ENCODE measurements around the gene PALM. TPM values are rescaled to one million over a fixed set of nuclear protein-coding genes. Genes with fewer than 3 reads are reported as not detected.

The PALM gene
- total and polyA plus RNA-seq, 9 of the 15 experiments (the other 6 are each of a cell fraction or from before 2014, with no cell fraction given) = 0.04 to 6.6 (median 1.7) TPM

DNA sequence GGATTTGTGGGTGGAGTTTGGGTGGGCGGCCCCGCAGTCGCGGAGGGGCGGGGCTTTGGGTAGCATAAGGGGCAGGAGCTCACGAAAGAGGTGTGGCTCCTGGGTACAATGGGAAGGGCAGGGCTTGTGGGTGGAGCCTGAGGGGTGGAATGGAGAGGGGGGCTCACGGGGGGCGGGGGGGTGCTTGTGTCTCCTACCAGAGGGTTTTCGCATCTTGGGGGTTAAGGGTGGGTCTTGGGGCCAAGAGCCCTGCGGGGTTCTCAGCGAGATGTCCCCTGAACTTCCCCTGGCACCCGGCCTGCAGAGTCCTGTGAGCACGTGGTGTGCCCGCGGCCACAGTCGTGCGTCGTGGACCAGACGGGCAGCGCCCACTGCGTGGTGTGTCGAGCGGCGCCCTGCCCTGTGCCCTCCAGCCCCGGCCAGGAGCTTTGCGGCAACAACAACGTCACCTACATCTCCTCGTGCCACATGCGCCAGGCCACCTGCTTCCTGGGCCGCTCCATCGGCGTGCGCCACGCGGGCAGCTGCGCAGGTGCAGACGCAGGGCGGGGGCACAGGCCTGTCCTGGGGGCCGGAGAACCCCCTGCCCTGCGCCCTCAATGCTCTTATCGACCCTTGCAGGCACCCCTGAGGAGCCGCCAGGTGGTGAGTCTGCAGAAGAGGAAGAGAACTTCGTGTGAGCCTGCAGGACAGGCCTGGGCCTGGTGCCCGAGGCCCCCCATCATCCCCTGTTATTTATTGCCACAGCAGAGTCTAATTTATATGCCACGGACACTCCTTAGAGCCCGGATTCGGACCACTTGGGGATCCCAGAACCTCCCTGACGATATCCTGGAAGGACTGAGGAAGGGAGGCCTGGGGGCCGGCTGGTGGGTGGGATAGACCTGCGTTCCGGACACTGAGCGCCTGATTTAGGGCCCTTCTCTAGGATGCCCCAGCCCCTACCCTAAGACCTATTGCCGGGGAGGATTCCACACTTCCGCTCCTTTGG is 27.4 kb upstream of the PALM start:
- peaks cover 5 to 69% of the 10 kb centered on the region in 2 experiments; a peak in 4 of 5 replicates for H3K4me1 ChIP-seq (replicated peaks in 1 of 2; ENCODE audit: control insufficient read depth in 2 of 2, insufficient read depth in 2 of 2, low read length in 2 of 2)
- ATAC-seq (peak; percentile 86), DNase-seq (ENCODE audit: extremely low read depth in 1 of 4, low spot score in 3 of 4) (peak in 3 of 4 experiments; percentile 93 to 95 (median 93)), FAIRE-seq (peak; percentile 97)
- no TSS peak for BruUV-seq (replicated peaks)
- ChIA-PET CTCF (ENCODE audit: low intra/inter-chr PET ratio) (no interaction called here), POLR2A (interaction anchor here (0.5 to 1.3 kb wide), 7 partner anchors 11 to 96 kb away, joined by 3 to 8 read pairs (median 4); no protein-coding TSS in a partner anchor)
- H3K27ac ChIP-seq (ENCODE audit: extremely low read depth, low read depth, low read length) = peak overlapping the region; percentile 86; the same call in 2 of the 3 replicates
- H3K9me1 ChIP-seq (ENCODE audit: control insufficient read depth, insufficient read depth, low read length) = peaks cover 10% of the 10 kb centered on the region
- 70% methylated on average over 44 of the region's 54 CpGs for WGBS (ENCODE audit: insufficient coverage, low coverage, missing lambda C conversion rate)
- no peaks in the 10 kb centered on the region for H3K36me3 ChIP-seq (ENCODE audit: control insufficient read depth, insufficient read depth, low read length)
- H3K4me3 ChIP-seq = peak overlapping the region; percentile 41
- H3K27me3 ChIP-seq (ENCODE audit: control insufficient read depth in 2 of 2, insufficient read depth in 2 of 2, low read length in 2 of 2) = no peaks in the 10 kb centered on the region; a peak in 1 of 5 replicates
- no peaks in the 10 kb centered on the region for H3K9me3 ChIP-seq (replicated peaks; ENCODE audit: control insufficient read depth, insufficient read depth, low read depth, low read length)
- peak overlapping the region; percentile 80 for H3K4me2 ChIP-seq (ENCODE audit: insufficient read depth, low read length)
- H2AFZ ChIP-seq (ENCODE audit: low read depth, low read length) = peak overlapping the region; percentile 92; the same call in 1 of the 2 replicates
- H4K20me1 ChIP-seq (replicated peaks; ENCODE audit: control insufficient read depth, insufficient read depth, low read length) = no peaks in the 10 kb centered on the region
- intact Hi-C loops (cut with micrococcal nuclease) (no loop called here), in situ Hi-C loops (cut with MboI) (no loop called here)
- peaks cover 8% of the 10 kb centered on the region for H3K79me2 ChIP-seq (ENCODE audit: control insufficient read depth, insufficient read depth, low read length)
- H3K9ac ChIP-seq (ENCODE audit: insufficient read depth in 1 of 2, low read depth in 2 of 2, low read length in 2 of 2) = peak overlapping the region in 1 of 2 experiments; percentile 65; a peak in 3 of 4 replicates
- TF ChIP-seq CBFA2T2 (conservative IDR thresholded peaks at IDR 0.05) (no peak), ZNF146 (CRISPR knock-in tag; IDR thresholded peaks at IDR 0.05; ENCODE audit: unreplicated experiment) (no peak), ZNF143 (CRISPR knock-in tag; IDR thresholded peaks at IDR 0.05) (no peak), GTF2E2 (tag; IDR thresholded peaks at IDR 0.05) (no peak), MCM2 (IDR thresholded peaks at IDR 0.05; ENCODE audit: low read depth) (no peak), ZEB2 (IDR thresholded peaks at IDR 0.05) (no peak), ZNF239 (CRISPR knock-in tag; IDR thresholded peaks at IDR 0.05) (no peak), SREBF1 (IDR thresholded peaks at IDR 0.05; ENCODE audit: borderline replicate concordance, low read depth, low read length) (no peak), HMGN3 (IDR thresholded peaks at IDR 0.05; ENCODE audit: borderline replicate concordance, extremely low read depth, insufficient read length, low read depth, low read length) (peak; percentile 35), TRIM28 (IDR thresholded peaks at IDR 0.05) (no peak), CBFA2T3 (IDR thresholded peaks at IDR 0.05) (0 out of 2 replicates have a peak, but pooled peaks have one; percentile 8), MYBL2 (IDR thresholded peaks at IDR 0.05; ENCODE audit: low read depth) (no peak), MYBL2 (CRISPR knock-in tag; IDR thresholded peaks at IDR 0.05; ENCODE audit: borderline replicate concordance) (no peak), U2AF2 (optimal IDR thresholded peaks at IDR 0.05; ENCODE audit: low read depth, low read length) (no peak), MAZ (CRISPR knock-in tag; conservative IDR thresholded peaks at IDR 0.05 in 1 of 2, IDR thresholded peaks at IDR 0.05 in 1 of 2) (no peak), MBD1 (CRISPR knock-in tag; IDR thresholded peaks at IDR 0.05) (no peak), ZNF140 (CRISPR knock-in tag; IDR thresholded peaks at IDR 0.05) (no peak), ZNF76 (CRISPR knock-in tag; IDR thresholded peaks at IDR 0.05; ENCODE audit: borderline replicate concordance) (no peak), DPF2 (IDR thresholded peaks at IDR 0.05) (no peak)
- TF ChIP-seq, protein P1, sequence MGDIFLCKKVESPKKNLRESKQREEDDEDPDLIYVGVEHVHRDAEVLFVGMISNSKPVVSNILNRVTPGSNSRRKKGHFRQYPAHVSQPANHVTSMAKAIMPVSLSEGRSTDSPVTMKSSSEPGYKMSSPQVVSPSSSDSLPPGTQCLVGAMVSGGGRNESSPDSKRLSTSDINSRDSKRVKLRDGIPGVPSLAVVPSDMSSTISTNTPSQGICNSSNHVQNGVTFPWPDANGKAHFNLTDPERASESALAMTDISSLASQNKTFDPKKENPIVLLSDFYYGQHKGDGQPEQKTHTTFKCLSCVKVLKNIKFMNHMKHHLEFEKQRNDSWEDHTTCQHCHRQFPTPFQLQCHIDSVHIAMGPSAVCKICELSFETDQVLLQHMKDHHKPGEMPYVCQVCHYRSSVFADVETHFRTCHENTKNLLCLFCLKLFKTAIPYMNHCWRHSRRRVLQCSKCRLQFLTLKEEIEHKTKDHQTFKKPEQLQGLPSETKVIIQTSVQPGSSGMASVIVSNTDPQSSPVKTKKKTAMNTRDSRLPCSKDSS (IDR thresholded peaks at IDR 0.05; ENCODE audit: low read depth, partially characterized antibody) = no peak

Data from K562 (cell line).